Measurements from ENCODE around the gene ATP6V1E1.

Gene ATP6V1E1

GRCh38 chr22:17598318-17598717, 30.2 kb downstream of the ATP6V1E1 start:
- no peaks in the 10 kb centered on the region for H3K9me2 ChIP-seq (replicated peaks; ENCODE audit: insufficient read depth, low read length)
- H2AFZ ChIP-seq (ENCODE audit: low read depth, low read length, severe bottlenecking), result no peak overlapping the region
- TF ChIP-seq EZH2phosphoT487 (conservative IDR thresholded peaks at IDR 0.05; ENCODE audit: low read length) (no peak), CTCF (IDR thresholded peaks at IDR 0.05; ENCODE audit: insufficient read depth, low read length, poor library complexity, severe bottlenecking) (no peak)
- no peak overlapping the region for H3K27ac ChIP-seq (ENCODE audit: low read depth, low read length)
- no peaks in the 10 kb centered on the region for H3K79me2 ChIP-seq (ENCODE audit: insufficient read depth, low read length)
- peaks cover 2% of the 10 kb centered on the region; the same call in 1 of the 2 replicates for H3K36me3 ChIP-seq (ENCODE audit: low read length)
- H3K4me3 ChIP-seq (ENCODE audit: insufficient read depth, low read length, poor library complexity, severe bottlenecking), result no peak overlapping the region
- H3K9ac ChIP-seq (ENCODE audit: low read length), result no peak overlapping the region
- no peak overlapping the region for H3K4me2 ChIP-seq (ENCODE audit: low read depth, low read length, poor library complexity, severe bottlenecking)
- H3F3A ChIP-seq (ENCODE audit: insufficient read depth), result no peaks in the 10 kb centered on the region; the same call in 1 of the 2 replicates
- H3K27me3 ChIP-seq (ENCODE audit: low read length), result no peaks in the 10 kb centered on the region
- H3K9me3 ChIP-seq (ENCODE audit: insufficient read depth, low read length), result no peaks in the 10 kb centered on the region
- H4K20me1 ChIP-seq (ENCODE audit: low read depth, low read length), result no peaks in the 10 kb centered on the region

- Histone ChIP-seq H3F3A (ENCODE audit: insufficient read depth) (no peaks in the 10 kb centered on the region; the same call in 1 of the 2 replicates), H4K20me1 (ENCODE audit: low read depth, low read length) (no peaks in the 10 kb centered on the region), H3K79me2 (ENCODE audit: insufficient read depth, low read length) (no peaks in the 10 kb centered on the region), H3K4me3 (ENCODE audit: insufficient read depth, low read length, poor library complexity, severe bottlenecking) (no peak overlapping the region), H3K9ac (ENCODE audit: low read length) (no peak overlapping the region), H3K27ac (ENCODE audit: low read depth, low read length) (no peak overlapping the region), H3K36me3 (ENCODE audit: low read length) (peaks cover 2% of the 10 kb centered on the region; the same call in 1 of the 2 replicates), H2AFZ (ENCODE audit: low read depth, low read length, severe bottlenecking) (no peak overlapping the region), H3K27me3 (ENCODE audit: low read length) (no peaks in the 10 kb centered on the region), H3K9me2 (replicated peaks; ENCODE audit: insufficient read depth, low read length) (no peaks in the 10 kb centered on the region), H3K4me2 (ENCODE audit: low read depth, low read length, poor library complexity, severe bottlenecking) (no peak overlapping the region), H3K9me3 (ENCODE audit: insufficient read depth, low read length) (no peaks in the 10 kb centered on the region)
- TF ChIP-seq EZH2phosphoT487 (conservative IDR thresholded peaks at IDR 0.05; ENCODE audit: low read length), result no peak
- TF ChIP-seq CTCF (IDR thresholded peaks at IDR 0.05; ENCODE audit: insufficient read depth, low read length, poor library complexity, severe bottlenecking), result no peak
Measured at GRCh38 chr22:17597217-17597616, 31.3 kb downstream of the ATP6V1E1 start.

- H3F3A ChIP-seq (ENCODE audit: insufficient read depth), result no peaks in the 10 kb centered on the region; the same call in 1 of the 2 replicates
- H3K9ac ChIP-seq (ENCODE audit: low read length), result no peak overlapping the region
- no peaks in the 10 kb centered on the region for H3K9me3 ChIP-seq (ENCODE audit: insufficient read depth, low read length)
- no peaks in the 10 kb centered on the region for H3K9me2 ChIP-seq (replicated peaks; ENCODE audit: insufficient read depth, low read length)
- H3K4me3 ChIP-seq (ENCODE audit: insufficient read depth, low read length, poor library complexity, severe bottlenecking), result no peak overlapping the region
- no peak overlapping the region for H3K27ac ChIP-seq (ENCODE audit: low read depth, low read length)
- no peak overlapping the region for H2AFZ ChIP-seq (ENCODE audit: low read depth, low read length, severe bottlenecking)
- peaks cover 2% of the 10 kb centered on the region; the same call in 1 of the 2 replicates for H3K36me3 ChIP-seq (ENCODE audit: low read length)
- H4K20me1 ChIP-seq (ENCODE audit: low read depth, low read length), result no peaks in the 10 kb centered on the region
- H3K4me2 ChIP-seq (ENCODE audit: low read depth, low read length, poor library complexity, severe bottlenecking), result no peak overlapping the region
- no peaks in the 10 kb centered on the region for H3K27me3 ChIP-seq (ENCODE audit: low read length)
- TF ChIP-seq CTCF (IDR thresholded peaks at IDR 0.05; ENCODE audit: insufficient read depth, low read length, poor library complexity, severe bottlenecking), result no peak
- no peak for TF ChIP-seq EZH2phosphoT487 (conservative IDR thresholded peaks at IDR 0.05; ENCODE audit: low read length)
- no peaks in the 10 kb centered on the region for H3K79me2 ChIP-seq (ENCODE audit: insufficient read depth, low read length)
Measured at GRCh38 chr22:17596226-17596625, 32.3 kb downstream of the ATP6V1E1 start.

All from SU-DHL-6 (cell line).